ENCODE results near the gene LRRC36. TPM values are rescaled to one million over a fixed set of nuclear protein-coding genes. Genes with fewer than 3 reads are reported as not detected.
A peak's percentile ranks its signal among the peaks of the same experiment; 100 is the strongest.

The LRRC36 gene
- total and polyA plus RNA-seq, 2 donors from 2014 or later = 2.6 to 3.1 TPM

- Histone ChIP-seq H3K27ac (ENCODE audit: low read depth in 2 of 2, low read length in 2 of 2) (peak overlapping the region; percentile 7 to 68), H3K4me3 (ENCODE audit: low read length in 3 of 3) (no peak overlapping the region), H3K9ac (ENCODE audit: low read length in 3 of 3) (no peak overlapping the region), H3K36me3 (ENCODE audit: control insufficient read depth in 2 of 3, insufficient read depth in 3 of 3, low read length in 3 of 3) (no peaks in the 10 kb centered on the region), H3K9me3 (ENCODE audit: control insufficient read depth in 2 of 3, insufficient read depth in 1 of 3, low read length in 3 of 3) (no peaks in the 10 kb centered on the region), H3K27me3 (ENCODE audit: control insufficient read depth, insufficient read depth, low read length) (peaks cover 3% of the 10 kb centered on the region), H3K4me1 (ENCODE audit: control insufficient read depth in 2 of 3, insufficient read depth in 2 of 3, low read depth in 1 of 3, low read length in 3 of 3) (peaks cover 0 to 28% (median 21%) of the 10 kb centered on the region in 3 donors)
- no peak for TF ChIP-seq CTCF (IDR thresholded peaks at IDR 0.05; ENCODE audit: borderline replicate concordance, extremely low read depth, insufficient read depth)
- no peak for FAIRE-seq
- peak in 1 of 5 donors; percentile 56 for DNase-seq
- intact Hi-C loops (cut with DNase I) = loop anchor here (5.0 kb wide), 1 partner anchor 40 kb away; no protein-coding TSS in a partner anchor
These were observed 100.3 kb downstream of the LRRC36 start for GRCh38 chr16:67426950-67427349.

- TF ChIP-seq CTCF (IDR thresholded peaks at IDR 0.05; ENCODE audit: borderline replicate concordance, extremely low read depth, insufficient read depth) = peak; percentile 78
- H3K9me3 ChIP-seq (ENCODE audit: control insufficient read depth in 2 of 3, insufficient read depth in 1 of 3, low read length in 3 of 3) = no peaks in the 10 kb centered on the region
- H3K27me3 ChIP-seq (ENCODE audit: control insufficient read depth, insufficient read depth, low read length) = peaks cover 3% of the 10 kb centered on the region
- FAIRE-seq = no peak
- peak overlapping the region in 1 of 3 donors; percentile 67 for H3K4me3 ChIP-seq (ENCODE audit: low read length in 3 of 3)
- peak; percentile 87 to 92 (median 88) for DNase-seq
- H3K27ac ChIP-seq (ENCODE audit: low read depth in 2 of 2, low read length in 2 of 2) = peak overlapping the region; percentile 80 to 96
- intact Hi-C loops (cut with DNase I) = loop anchor here (5.0 kb wide), 1 partner anchor 39 kb away; no protein-coding TSS in a partner anchor
- H3K9ac ChIP-seq (ENCODE audit: low read length in 3 of 3) = peak overlapping the region in 2 of 3 donors; percentile 33 to 59
- peaks cover 0 to 1% (median 0%) of the 10 kb centered on the region in 3 donors for H3K36me3 ChIP-seq (ENCODE audit: control insufficient read depth in 2 of 3, insufficient read depth in 3 of 3, low read length in 3 of 3)
- peaks cover 0 to 32% (median 28%) of the 10 kb centered on the region in 3 donors for H3K4me1 ChIP-seq (ENCODE audit: control insufficient read depth in 2 of 3, insufficient read depth in 2 of 3, low read depth in 1 of 3, low read length in 3 of 3)
These were observed 101.6 kb downstream of the LRRC36 start for GRCh38 chr16:67428146-67428731.

- H3K9me3 ChIP-seq (ENCODE audit: control insufficient read depth in 2 of 3, insufficient read depth in 1 of 3, low read length in 3 of 3) = no peaks in the 10 kb centered on the region
- DNase-seq (peak in 1 of 5 donors; percentile 58), FAIRE-seq (no peak)
- peak overlapping the region; percentile 80 to 96 for H3K27ac ChIP-seq (ENCODE audit: low read depth in 2 of 2, low read length in 2 of 2)
- H3K36me3 ChIP-seq (ENCODE audit: control insufficient read depth in 2 of 3, insufficient read depth in 3 of 3, low read length in 3 of 3) = peaks cover 0 to 3% (median 0%) of the 10 kb centered on the region in 3 donors
- peak overlapping the region in 2 of 3 donors; percentile 39 to 67 for H3K4me3 ChIP-seq (ENCODE audit: low read length in 3 of 3)
- no peak for TF ChIP-seq CTCF (IDR thresholded peaks at IDR 0.05; ENCODE audit: borderline replicate concordance, extremely low read depth, insufficient read depth)
- peaks cover 0 to 37% (median 28%) of the 10 kb centered on the region in 3 donors for H3K4me1 ChIP-seq (ENCODE audit: control insufficient read depth in 2 of 3, insufficient read depth in 2 of 3, low read depth in 1 of 3, low read length in 3 of 3)
- peak overlapping the region in 2 of 3 donors; percentile 54 to 59 for H3K9ac ChIP-seq (ENCODE audit: low read length in 3 of 3)
- intact Hi-C loops (cut with DNase I) = loop anchor here (5.0 kb wide), 1 partner anchor 38 kb away; no protein-coding TSS in a partner anchor
- H3K27me3 ChIP-seq (ENCODE audit: control insufficient read depth, insufficient read depth, low read length) = peaks cover 3% of the 10 kb centered on the region
These were observed 102.6 kb downstream of the LRRC36 start for GRCh38 chr16:67429053-67429798.

All from kidney (tissue), 14 donors.